RWPE2 (cell line): Measurements from ENCODE around the gene FAM117A.

Source experiments
- ATAC-seq: fragments of 200-7000 bp; cut with Tn5 transposase; 3 replicates; pipeline ENCODE4 v1.9.1; 2021; ENCODE audit warnings: low read depth
- DNase-seq: peaks from one replicate; pipeline ENCODE4 v3.0.0-alpha.2; 2020; ENCODE audit warnings: low spot score
- H3K27ac ChIP-seq: fragments of 450-650 bp; 2 replicates; pipeline ENCODE4 v1.5.1; 2017; ENCODE audit warnings: mild to moderate bottlenecking; ENCODE audit not compliant: poor library complexity, severe bottlenecking
- H3K27me3 ChIP-seq: fragments of 250-450 bp; sonication (Bioruptor Pico); 2 replicates; pipeline ENCODE4 v1.5.1; 2021; ENCODE audit warnings: mild to moderate bottlenecking, moderate library complexity; ENCODE audit not compliant: insufficient read depth, poor library complexity, severe bottlenecking
- H3K36me3 ChIP-seq: fragments of 250-450 bp; sonication (Bioruptor Pico); 2 replicates; pipeline ENCODE4 v1.5.1; 2020; ENCODE audit warnings: low read depth, mild to moderate bottlenecking, moderate library complexity
- H3K4me1 ChIP-seq: fragments of 250-450 bp; sonication (Bioruptor Pico); 2 replicates; pipeline ENCODE4 v1.5.1; 2021; ENCODE audit warnings: mild to moderate bottlenecking, moderate library complexity; ENCODE audit not compliant: insufficient read depth, poor library complexity, severe bottlenecking
- H3K4me3 ChIP-seq: fragments of 250-450 bp; sonication (Bioruptor Pico); 2 replicates; pipeline ENCODE4 v1.5.1; 2021; ENCODE audit warnings: mild to moderate bottlenecking, moderate library complexity; ENCODE audit not compliant: severe bottlenecking
- H3K9me3 ChIP-seq: fragments of 250-450 bp; sonication (Bioruptor Pico); 2 replicates; pipeline ENCODE4 v1.5.1; 2021; ENCODE audit warnings: mild to moderate bottlenecking, moderate library complexity; ENCODE audit not compliant: severe bottlenecking
- TF ChIP-seq, protein P1 (sequence below): fragments of 450-650 bp; IDR thresholded peaks from one replicate; pipeline ENCODE4 v1.5.1; 2017; ENCODE audit warnings: mild to moderate bottlenecking, moderate library complexity; ENCODE audit not compliant: poor library complexity, severe bottlenecking

Gene FAM117A

DNA sequence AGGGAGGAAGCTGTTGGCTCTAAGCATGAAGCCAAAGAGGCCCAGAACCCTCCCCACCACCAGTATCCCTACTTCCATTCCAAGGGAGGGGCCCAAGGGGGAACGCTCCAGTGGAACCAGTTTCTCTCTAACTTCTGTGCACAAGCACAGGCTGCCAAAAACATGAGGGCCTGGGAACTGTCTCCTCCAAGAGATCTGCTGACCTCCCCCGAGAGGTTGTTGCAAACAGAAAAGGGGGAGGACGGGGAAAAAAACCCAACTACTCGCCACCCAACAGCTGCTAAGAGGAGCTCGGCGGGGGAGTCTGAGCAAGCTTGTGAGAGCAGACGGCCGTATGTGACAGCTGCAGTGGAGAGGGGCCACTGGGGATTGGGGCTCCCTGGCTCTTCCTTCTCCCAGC is 40.5 kb downstream of the FAM117A start:
- Histone ChIP-seq H3K27ac (no peak overlapping the region), H3K36me3 (peaks cover 3% of the 10 kb centered on the region; the same call in 1 of the 2 replicates), H3K9me3 (no peaks in the 10 kb centered on the region), H3K4me3 (no peak overlapping the region), H3K4me1 (no peaks in the 10 kb centered on the region), H3K27me3 (no peaks in the 10 kb centered on the region)
- no peak for DNase-seq
- TF ChIP-seq, protein P1, sequence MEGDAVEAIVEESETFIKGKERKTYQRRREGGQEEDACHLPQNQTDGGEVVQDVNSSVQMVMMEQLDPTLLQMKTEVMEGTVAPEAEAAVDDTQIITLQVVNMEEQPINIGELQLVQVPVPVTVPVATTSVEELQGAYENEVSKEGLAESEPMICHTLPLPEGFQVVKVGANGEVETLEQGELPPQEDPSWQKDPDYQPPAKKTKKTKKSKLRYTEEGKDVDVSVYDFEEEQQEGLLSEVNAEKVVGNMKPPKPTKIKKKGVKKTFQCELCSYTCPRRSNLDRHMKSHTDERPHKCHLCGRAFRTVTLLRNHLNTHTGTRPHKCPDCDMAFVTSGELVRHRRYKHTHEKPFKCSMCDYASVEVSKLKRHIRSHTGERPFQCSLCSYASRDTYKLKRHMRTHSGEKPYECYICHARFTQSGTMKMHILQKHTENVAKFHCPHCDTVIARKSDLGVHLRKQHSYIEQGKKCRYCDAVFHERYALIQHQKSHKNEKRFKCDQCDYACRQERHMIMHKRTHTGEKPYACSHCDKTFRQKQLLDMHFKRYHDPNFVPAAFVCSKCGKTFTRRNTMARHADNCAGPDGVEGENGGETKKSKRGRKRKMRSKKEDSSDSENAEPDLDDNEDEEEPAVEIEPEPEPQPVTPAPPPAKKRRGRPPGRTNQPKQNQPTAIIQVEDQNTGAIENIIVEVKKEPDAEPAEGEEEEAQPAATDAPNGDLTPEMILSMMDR: no peak
- no peak for ATAC-seq

DNA sequence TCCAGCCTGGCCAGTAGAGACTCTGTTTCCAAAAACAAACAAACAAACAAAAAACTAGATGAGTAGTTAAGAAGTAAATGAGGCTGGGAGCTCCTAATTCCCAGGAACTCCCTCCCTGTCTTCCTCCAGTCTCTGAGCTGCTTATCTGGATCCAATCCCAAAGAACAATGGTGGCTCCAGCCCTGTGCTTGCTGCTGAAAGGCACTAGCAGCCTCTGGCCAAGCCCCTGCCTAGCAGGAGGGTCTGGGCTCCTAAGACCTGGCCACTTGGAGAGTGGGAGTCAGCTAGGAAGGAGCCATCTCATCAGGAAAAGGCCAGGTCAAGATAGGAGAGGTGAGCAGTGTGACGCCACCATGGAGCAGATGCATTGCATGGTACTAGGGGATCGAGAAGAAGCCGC is 41.9 kb downstream of the FAM117A start:
- no peaks in the 10 kb centered on the region for H3K9me3 ChIP-seq
- ATAC-seq (no peak), DNase-seq (no peak)
- H3K36me3 ChIP-seq: peaks cover 13% of the 10 kb centered on the region
- no peak overlapping the region for H3K27ac ChIP-seq
- H3K4me3 ChIP-seq: no peak overlapping the region
- TF ChIP-seq, protein P1: no peak
- H3K4me1 ChIP-seq: no peaks in the 10 kb centered on the region
- H3K27me3 ChIP-seq: no peaks in the 10 kb centered on the region

DNA sequence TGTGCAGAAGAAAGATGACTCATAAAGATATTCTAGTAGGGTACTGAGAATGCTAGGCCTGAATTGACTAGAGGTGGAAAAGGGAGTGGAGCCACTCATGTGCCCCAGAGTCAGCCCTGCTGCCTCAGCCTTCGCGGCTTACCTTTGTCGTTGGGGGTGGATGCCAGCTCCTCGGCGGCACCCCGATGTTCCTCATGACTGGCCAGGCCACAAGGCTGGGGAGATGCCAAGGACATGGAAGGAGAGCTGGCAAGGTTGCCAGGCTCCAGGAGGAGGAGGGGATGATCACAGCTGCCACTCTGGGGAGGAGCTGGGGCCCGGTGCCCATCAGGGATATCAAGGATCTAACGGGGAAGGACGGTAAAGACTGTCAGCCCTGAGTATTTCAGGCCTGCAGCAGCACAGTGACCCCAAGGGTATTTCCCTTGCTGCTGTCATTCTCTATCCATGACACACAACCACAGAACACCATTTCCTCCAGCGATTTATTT is 46.5 kb downstream of the FAM117A start:
- H3K27ac ChIP-seq: no peak overlapping the region
- TF ChIP-seq, protein P1: no peak
- H3K4me1 ChIP-seq: no peaks in the 10 kb centered on the region
- ATAC-seq (no peak), DNase-seq (no peak)
- no peaks in the 10 kb centered on the region for H3K9me3 ChIP-seq
- peaks cover 19% of the 10 kb centered on the region for H3K36me3 ChIP-seq
- no peaks in the 10 kb centered on the region for H3K27me3 ChIP-seq
- H3K4me3 ChIP-seq: no peak overlapping the region

DNA sequence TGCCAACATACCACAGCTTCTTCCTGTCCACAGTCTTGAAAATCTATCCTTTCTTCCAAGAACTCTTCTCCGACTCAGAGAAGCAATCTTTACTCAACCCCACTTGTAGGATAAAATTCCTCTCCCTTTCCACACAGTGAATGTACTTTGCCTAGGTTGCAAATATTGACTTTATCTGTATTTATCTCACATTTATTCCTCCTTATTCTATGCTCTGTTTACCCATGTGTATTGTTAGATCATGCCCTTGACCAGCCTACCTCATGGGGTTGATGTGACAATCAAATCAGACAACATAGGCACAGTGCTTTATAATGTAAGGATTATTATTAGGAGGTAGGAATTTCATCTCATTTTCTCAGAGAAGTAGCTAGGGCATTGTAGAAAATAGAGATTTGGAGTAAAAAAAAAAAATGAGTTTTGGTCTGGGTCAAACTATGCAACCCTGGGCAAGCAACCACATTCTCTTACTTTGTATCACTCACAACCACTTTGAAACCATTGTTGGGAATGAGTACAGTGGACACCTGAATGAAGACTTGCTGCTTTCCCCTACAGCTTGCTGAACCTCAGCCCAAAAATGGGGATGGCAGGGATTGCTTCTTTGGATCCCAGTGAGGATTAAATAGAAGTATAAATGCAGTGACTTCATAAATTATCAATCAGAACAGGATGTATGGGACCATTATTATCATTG is 47.1 kb downstream of the FAM117A start:
- no peak overlapping the region for H3K27ac ChIP-seq
- no peaks in the 10 kb centered on the region for H3K27me3 ChIP-seq
- peaks cover 19% of the 10 kb centered on the region for H3K36me3 ChIP-seq
- H3K4me3 ChIP-seq: no peak overlapping the region
- no peak for DNase-seq
- ATAC-seq: no peak
- TF ChIP-seq, protein P1: no peak
- H3K9me3 ChIP-seq: no peaks in the 10 kb centered on the region
- H3K4me1 ChIP-seq: no peaks in the 10 kb centered on the region

DNA sequence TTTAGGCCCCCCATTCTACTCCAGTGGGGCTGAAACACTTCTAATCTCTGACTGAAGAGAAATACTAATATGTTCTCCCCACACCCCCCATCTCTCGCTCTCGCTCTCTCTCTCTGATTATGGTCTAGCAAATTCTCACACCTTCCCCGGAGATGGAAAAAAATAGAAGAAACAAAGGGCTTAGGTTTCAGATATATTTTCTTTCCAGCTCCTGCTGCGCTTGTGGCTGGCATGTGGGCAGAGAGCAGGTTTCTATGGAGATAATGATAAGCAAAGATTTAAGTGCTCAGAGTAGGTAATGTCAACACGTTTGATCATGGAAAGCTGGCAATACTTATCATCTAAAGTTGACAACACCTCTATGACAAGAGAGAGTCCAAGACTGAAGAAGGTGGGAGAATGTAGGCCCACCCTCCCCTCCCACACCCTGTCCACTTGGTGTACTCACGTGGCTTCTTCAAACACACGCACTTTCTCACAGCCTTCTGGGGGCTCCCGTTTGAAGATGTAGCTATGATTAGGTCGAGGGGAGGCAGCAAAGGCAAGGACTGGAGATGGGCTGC is 48.1 kb downstream of the FAM117A start:
- Histone ChIP-seq H3K27me3 (no peaks in the 10 kb centered on the region), H3K4me3 (no peak overlapping the region), H3K4me1 (no peaks in the 10 kb centered on the region), H3K9me3 (no peaks in the 10 kb centered on the region), H3K27ac (no peak overlapping the region), H3K36me3 (peaks cover 19% of the 10 kb centered on the region)
- TF ChIP-seq, protein P1: no peak
- no peak for ATAC-seq
- DNase-seq: no peak
